HEK293T (cell line): ENCODE results near the gene UBE2L3.

ENCODE experiments used
- FOXK2 ChIP-seq: fragments of 450-650 bp; IDR thresholded peaks from 2 replicates; pipeline ENCODE4 v1.6.1; 2016; ENCODE audit warnings: mild to moderate bottlenecking
- TARDBP ChIP-seq: fragments of 450-650 bp; IDR thresholded peaks from 2 replicates; pipeline ENCODE4 v1.6.1; 2016

GRCh38 chr22:21579474-21579851 is 11.9 kb downstream of the UBE2L3 start:
- TF ChIP-seq TARDBP (no peak), FOXK2 (no peak)
